Measurements from ENCODE around the gene FAM83E. TPM values are rescaled to one million over a fixed set of nuclear protein-coding genes. Genes with fewer than 3 reads are reported as not detected.

Gene FAM83E
- total and polyA plus RNA-seq, 4 donors, result 0.45 to 12.3 (median 0.74) TPM; not detected in 1

GRCh38 chr19:48611872-48612271, 3.0 kb downstream of the FAM83E start:
- DNase-seq (no peak), ATAC-seq (ENCODE audit: low FRiP score) (no peak)
- no peaks in the 10 kb centered on the region for H3K27me3 ChIP-seq (ENCODE audit: control insufficient read depth in 1 of 2, insufficient read depth in 2 of 2, low read length in 1 of 2)
- H3K27ac ChIP-seq (ENCODE audit: low read depth in 1 of 2, low read length in 2 of 2), result no peak overlapping the region
- no peaks in the 10 kb centered on the region for H3K4me1 ChIP-seq (ENCODE audit: control insufficient read depth in 1 of 2, insufficient read depth in 2 of 2, low read length in 2 of 2)
- peaks cover 0 to 10% of the 10 kb centered on the region in 2 donors for H3K36me3 ChIP-seq (ENCODE audit: control insufficient read depth in 1 of 2, insufficient read depth in 2 of 2, low read length in 1 of 2)
- H3K4me3 ChIP-seq (ENCODE audit: low read length in 2 of 2), result no peak overlapping the region
- 89 to 92% methylated on average over 14 of the region's 14 CpGs for WGBS, 2 donors
- intact Hi-C loops (cut with DNase I), result no loop called here
- H3K9me3 ChIP-seq (ENCODE audit: control insufficient read depth, low read length), result no peaks in the 10 kb centered on the region

GRCh38 chr19:48609571-48610108, 5.2 kb downstream of the FAM83E start:
- H3K4me1 ChIP-seq (ENCODE audit: control insufficient read depth in 1 of 2, insufficient read depth in 2 of 2, low read length in 2 of 2), result no peaks in the 10 kb centered on the region
- intact Hi-C loops (cut with DNase I), result no loop called here
- H3K4me3 ChIP-seq (ENCODE audit: low read length in 2 of 2), result no peak overlapping the region
- ATAC-seq (ENCODE audit: low FRiP score) (no peak), DNase-seq (no peak)
- no peaks in the 10 kb centered on the region for H3K27me3 ChIP-seq (ENCODE audit: control insufficient read depth in 1 of 2, insufficient read depth in 2 of 2, low read length in 1 of 2)
- no peak overlapping the region for H3K27ac ChIP-seq (ENCODE audit: low read depth in 1 of 2, low read length in 2 of 2)
- H3K36me3 ChIP-seq (ENCODE audit: control insufficient read depth in 1 of 2, insufficient read depth in 2 of 2, low read length in 1 of 2), result no peaks in the 10 kb centered on the region
- 92 to 94% methylated on average over 20 of the region's 20 CpGs for WGBS, 2 donors
- H3K9me3 ChIP-seq (ENCODE audit: control insufficient read depth, low read length), result no peaks in the 10 kb centered on the region

- Histone ChIP-seq H3K4me3 (ENCODE audit: low read length in 2 of 2) (no peak overlapping the region), H3K27me3 (ENCODE audit: control insufficient read depth in 1 of 2, insufficient read depth in 2 of 2, low read length in 1 of 2) (no peaks in the 10 kb centered on the region), H3K4me1 (ENCODE audit: control insufficient read depth in 1 of 2, insufficient read depth in 2 of 2, low read length in 2 of 2) (no peaks in the 10 kb centered on the region), H3K36me3 (ENCODE audit: control insufficient read depth in 1 of 2, insufficient read depth in 2 of 2, low read length in 1 of 2) (no peaks in the 10 kb centered on the region), H3K9me3 (ENCODE audit: control insufficient read depth, low read length) (no peaks in the 10 kb centered on the region), H3K27ac (ENCODE audit: low read depth in 1 of 2, low read length in 2 of 2) (no peak overlapping the region)
- WGBS, 2 donors, result 30 to 34% methylated on average over 9 of the region's 9 CpGs
- ATAC-seq (ENCODE audit: low FRiP score) (no peak), DNase-seq (no peak)
- intact Hi-C loops (cut with DNase I), result no loop called here
Measured at GRCh38 chr19:48608798-48609263, 6.0 kb downstream of the FAM83E start.

- H3K9me3 ChIP-seq (ENCODE audit: control insufficient read depth, low read length), result no peaks in the 10 kb centered on the region
- H3K36me3 ChIP-seq (ENCODE audit: control insufficient read depth in 1 of 2, insufficient read depth in 2 of 2, low read length in 1 of 2), result no peaks in the 10 kb centered on the region
- no peaks in the 10 kb centered on the region for H3K4me1 ChIP-seq (ENCODE audit: control insufficient read depth in 1 of 2, insufficient read depth in 2 of 2, low read length in 2 of 2)
- WGBS, 2 donors, result 73 to 86% methylated on average over 7 of the region's 7 CpGs
- H3K4me3 ChIP-seq (ENCODE audit: low read length in 2 of 2), result no peak overlapping the region
- no peaks in the 10 kb centered on the region for H3K27me3 ChIP-seq (ENCODE audit: control insufficient read depth in 1 of 2, insufficient read depth in 2 of 2, low read length in 1 of 2)
- H3K27ac ChIP-seq (ENCODE audit: low read depth in 1 of 2, low read length in 2 of 2), result no peak overlapping the region
- intact Hi-C loops (cut with DNase I), result no loop called here
- DNase-seq (no peak), ATAC-seq (ENCODE audit: low FRiP score) (no peak)
Measured at GRCh38 chr19:48607359-48607755, 7.5 kb downstream of the FAM83E start.

GRCh38 chr19:48606463-48607358, 8.2 kb downstream of the FAM83E start, which contains the start of gene SPACA4:
Gene SPACA4, plus strand, starts transcription at chr19:48606742. Its CDS starts 237 bp downstream, at chr19:48606979.
- H3K27me3 ChIP-seq (ENCODE audit: control insufficient read depth in 1 of 2, insufficient read depth in 2 of 2, low read length in 1 of 2), result no peaks in the 10 kb centered on the region
- H3K4me3 ChIP-seq (ENCODE audit: low read length in 2 of 2), result no peak within 1 kb of the TSS
- H3K9me3 ChIP-seq (ENCODE audit: control insufficient read depth, low read length), result no peaks in the 10 kb centered on the region
- ATAC-seq (ENCODE audit: low FRiP score) (peak; percentile 10), DNase-seq (no peak)
- H3K27ac ChIP-seq (ENCODE audit: low read depth in 1 of 2, low read length in 2 of 2), result no peak within 1 kb of the TSS
- WGBS, 2 donors, result 88 to 90% methylated on average over 39 of the region's 39 CpGs
- no peaks in the 10 kb centered on the region for H3K4me1 ChIP-seq (ENCODE audit: control insufficient read depth in 1 of 2, insufficient read depth in 2 of 2, low read length in 2 of 2)
- intact Hi-C loops (cut with DNase I), result no loop called here
- H3K36me3 ChIP-seq (ENCODE audit: control insufficient read depth in 1 of 2, insufficient read depth in 2 of 2, low read length in 1 of 2), result no peaks in the 10 kb centered on the region

- intact Hi-C loops (cut with DNase I), result no loop called here
- ATAC-seq (ENCODE audit: low FRiP score), result no peak
- H3K4me3 ChIP-seq (ENCODE audit: low read length in 2 of 2), result no peak overlapping the region
- H3K9me3 ChIP-seq (ENCODE audit: control insufficient read depth, low read length), result no peaks in the 10 kb centered on the region
- no peak overlapping the region for H3K27ac ChIP-seq (ENCODE audit: low read depth in 1 of 2, low read length in 2 of 2)
- H3K4me1 ChIP-seq (ENCODE audit: control insufficient read depth in 1 of 2, insufficient read depth in 2 of 2, low read length in 2 of 2), result no peaks in the 10 kb centered on the region
- 90 to 95% methylated on average over 9 of the region's 9 CpGs for WGBS, 2 donors
- H3K27me3 ChIP-seq (ENCODE audit: control insufficient read depth in 1 of 2, insufficient read depth in 2 of 2, low read length in 1 of 2), result no peaks in the 10 kb centered on the region
- no peaks in the 10 kb centered on the region for H3K36me3 ChIP-seq (ENCODE audit: control insufficient read depth in 1 of 2, insufficient read depth in 2 of 2, low read length in 1 of 2)
- no peak for DNase-seq
Measured at GRCh38 chr19:48603850-48604249, 11.0 kb downstream of the FAM83E start.

GRCh38 chr19:48603449-48603848, 11.4 kb downstream of the FAM83E start:
- 88 to 92% methylated on average over 39 of the region's 39 CpGs for WGBS, 2 donors
- no peak for ATAC-seq (ENCODE audit: low FRiP score)

GRCh38 chr19:48603001-48603400, 11.9 kb downstream of the FAM83E start:
- H3K27me3 ChIP-seq (ENCODE audit: control insufficient read depth in 1 of 2, insufficient read depth in 2 of 2, low read length in 1 of 2), result no peaks in the 10 kb centered on the region
- no peak for ATAC-seq (ENCODE audit: low FRiP score)
- intact Hi-C loops (cut with DNase I), result no loop called here
- no peak overlapping the region for H3K27ac ChIP-seq (ENCODE audit: low read depth in 1 of 2, low read length in 2 of 2)
- 79 to 84% methylated on average over 9 of the region's 9 CpGs for WGBS, 2 donors
- no peak for DNase-seq
- H3K4me1 ChIP-seq (ENCODE audit: control insufficient read depth in 1 of 2, insufficient read depth in 2 of 2, low read length in 2 of 2), result no peaks in the 10 kb centered on the region
- H3K9me3 ChIP-seq (ENCODE audit: control insufficient read depth, low read length), result no peaks in the 10 kb centered on the region
- H3K36me3 ChIP-seq (ENCODE audit: control insufficient read depth in 1 of 2, insufficient read depth in 2 of 2, low read length in 1 of 2), result no peaks in the 10 kb centered on the region
- no peak overlapping the region for H3K4me3 ChIP-seq (ENCODE audit: low read length in 2 of 2)

More at GRCh38 chr19:48603449-48603848, 11.4 kb downstream of the FAM83E start:
- Histone ChIP-seq H3K27me3 (ENCODE audit: control insufficient read depth in 1 of 2, insufficient read depth in 2 of 2, low read length in 1 of 2) (no peaks in the 10 kb centered on the region), H3K4me3 (ENCODE audit: low read length in 2 of 2) (no peak overlapping the region), H3K9me3 (ENCODE audit: control insufficient read depth, low read length) (no peaks in the 10 kb centered on the region), H3K4me1 (ENCODE audit: control insufficient read depth in 1 of 2, insufficient read depth in 2 of 2, low read length in 2 of 2) (no peaks in the 10 kb centered on the region), H3K27ac (ENCODE audit: low read depth in 1 of 2, low read length in 2 of 2) (no peak overlapping the region), H3K36me3 (ENCODE audit: control insufficient read depth in 1 of 2, insufficient read depth in 2 of 2, low read length in 1 of 2) (no peaks in the 10 kb centered on the region)
- intact Hi-C loops (cut with DNase I), result no loop called here
- no peak for DNase-seq

Data from aorta (tissue), 5 donors.